NCI-H2081 treated with DMSO at 0.1 percent for 48 hours (cell line): ENCODE data around the gene ASAP2.

Experiments used
- DNase-seq: peaks from one replicate; lab custom pipeline; 2025; lab: John Stamatoyannopoulos, UW

ASAP2 gene

GRCh38 chr2:9430316-9431293, 224.0 kb downstream of the ASAP2 start:
- DNase-seq, result no peak

- no peak for DNase-seq
Observed at GRCh38 chr2:9434489-9434888, 227.9 kb downstream of the ASAP2 start.

GRCh38 chr2:9439536-9439935, 232.9 kb downstream of the ASAP2 start:
- no peak for DNase-seq

GRCh38 chr2:9440058-9440727, 233.6 kb downstream of the ASAP2 start:
- no peak for DNase-seq

DNA sequence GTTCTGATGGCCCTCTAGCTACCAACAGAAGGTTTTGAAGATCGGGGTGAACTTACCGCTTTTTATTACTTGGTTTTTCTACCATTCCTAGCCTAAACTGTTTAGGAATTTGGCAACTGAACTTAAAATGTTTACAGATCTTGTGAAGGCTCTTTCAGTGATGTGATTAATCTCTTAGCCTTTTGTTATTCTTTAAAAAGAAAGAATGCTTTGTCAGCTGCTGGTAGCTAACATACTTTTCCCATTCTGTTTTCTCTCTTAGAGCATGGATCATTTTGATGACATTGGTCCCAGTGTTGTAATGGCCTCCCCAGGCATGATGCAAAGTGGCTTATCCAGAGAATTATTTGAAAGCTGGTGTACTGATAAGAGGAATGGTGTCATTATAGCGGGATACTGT, 234.9 kb downstream of the ASAP2 start:
- DNase-seq, result no peak

GRCh38 chr2:9443526-9443925, 236.9 kb downstream of the ASAP2 start:
- DNase-seq, result no peak

DNA sequence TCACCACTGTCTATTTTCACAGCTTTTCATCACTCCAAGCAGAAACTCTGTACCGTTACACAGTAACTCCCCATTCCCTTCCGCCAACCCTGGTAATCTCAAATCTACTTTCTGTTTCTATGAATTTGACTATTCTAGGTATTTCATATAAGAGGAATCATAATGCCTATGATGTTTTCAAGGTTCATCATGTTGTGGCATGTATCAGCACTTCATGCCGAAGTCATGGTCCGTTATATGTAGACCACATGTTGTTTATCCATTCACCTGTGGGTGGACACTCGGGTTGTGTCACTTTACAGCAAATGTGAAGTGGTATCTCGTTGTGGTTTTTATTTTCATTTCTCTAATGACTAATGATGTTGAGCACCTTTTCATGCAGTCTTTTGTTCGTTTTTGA, 238.5 kb downstream of the ASAP2 start:
- DNase-seq, result no peak

GRCh38 chr2:9451231-9451630, 244.6 kb downstream of the ASAP2 start:
- DNase-seq, result no peak
